ENCODE data around the gene ARHGAP15.

ARHGAP15 gene

DNA sequence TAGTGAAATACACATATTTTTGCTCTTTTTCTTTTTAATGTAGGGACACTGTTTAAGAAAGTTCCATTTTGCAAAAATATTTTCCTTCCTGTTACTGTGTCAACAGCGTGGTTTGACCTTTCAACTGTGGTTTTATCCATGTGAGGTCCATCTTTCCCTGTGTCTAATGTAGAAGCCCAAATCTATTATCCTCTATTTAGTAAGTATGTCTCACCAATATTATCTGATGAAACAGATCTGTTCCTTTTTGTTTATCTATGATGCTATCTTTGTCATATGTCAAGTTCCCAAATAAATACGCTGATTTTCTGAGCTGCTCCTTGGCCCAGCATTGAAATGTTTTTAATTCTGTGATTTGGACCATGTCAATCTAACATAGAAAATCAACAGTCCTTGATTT is 3.5 kb upstream of the ARHGAP15 start:
- no peak for TF ChIP-seq GATA1 (IDR thresholded peaks at IDR 0.05; ENCODE audit: low read depth, low read length)
- DNase-seq, result no peak

DNA sequence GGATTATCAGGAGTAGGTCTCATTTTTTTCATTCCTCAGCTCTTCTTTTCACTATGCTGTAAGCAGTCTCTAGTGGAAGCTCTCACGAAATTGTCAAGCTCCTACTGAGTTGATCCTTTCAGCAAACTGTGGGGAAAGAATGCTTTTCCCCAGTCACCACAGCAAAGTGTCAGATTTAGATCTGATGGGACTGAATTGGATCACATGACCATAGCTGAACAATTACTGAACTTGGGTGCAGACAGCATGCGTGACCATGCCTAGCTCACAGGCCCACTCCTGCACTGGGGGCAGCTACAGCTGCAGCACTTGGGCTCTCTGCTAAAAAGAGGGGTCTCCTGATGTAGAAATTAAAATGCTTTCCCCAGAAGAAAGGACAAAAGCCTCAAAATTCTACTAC is 3.1 kb downstream of the ARHGAP15 start:
- peak; percentile 27 for TF ChIP-seq POLR2A (IDR thresholded peaks at IDR 0.05; ENCODE audit: low read length)
- no peak for TF ChIP-seq GATA1 (IDR thresholded peaks at IDR 0.05; ENCODE audit: low read depth, low read length)
- peak; percentile 32 to 61 for DNase-seq

DNA sequence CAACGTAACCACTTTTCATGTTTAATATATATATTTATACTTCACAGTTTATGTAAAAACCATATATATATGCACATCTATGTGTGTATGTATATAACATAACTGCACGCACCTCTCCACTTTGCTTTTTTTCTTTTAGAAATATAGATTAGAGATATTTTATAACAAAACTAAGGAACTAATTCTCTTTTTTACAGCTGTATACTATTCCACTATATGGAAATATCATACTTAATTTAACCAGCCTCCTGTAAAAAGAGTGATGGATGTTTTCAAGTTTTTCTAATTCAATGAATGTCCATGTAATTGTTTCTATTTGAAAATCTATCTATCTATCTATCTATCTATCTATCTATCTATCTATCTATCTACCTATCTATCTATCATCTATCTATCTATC is 4.6 kb downstream of the ARHGAP15 start:
- TF ChIP-seq GATA1 (IDR thresholded peaks at IDR 0.05; ENCODE audit: low read depth, low read length) (no peak), POLR2A (IDR thresholded peaks at IDR 0.05; ENCODE audit: low read length) (no peak)
- no peak for DNase-seq

DNA sequence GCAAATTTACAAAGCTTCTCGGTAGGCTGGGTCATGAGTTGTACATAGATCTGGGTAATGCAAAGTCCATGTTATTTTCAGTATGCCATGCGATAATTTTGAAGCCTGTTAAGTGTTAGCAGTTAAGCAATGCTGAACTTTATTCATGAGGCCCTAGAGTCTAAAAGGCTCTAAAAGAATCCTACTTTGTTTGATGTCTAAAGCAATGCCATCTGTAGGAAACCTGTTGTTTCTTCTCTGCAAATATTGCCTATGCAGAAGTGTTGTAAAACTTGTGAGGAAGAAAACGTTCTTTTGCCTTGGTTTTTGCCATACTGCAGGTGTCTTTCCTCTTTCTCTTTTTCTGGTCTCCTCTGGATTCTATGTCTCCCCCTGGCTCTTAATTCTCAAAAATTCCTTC is 9.1 kb downstream of the ARHGAP15 start:
- TF ChIP-seq POLR2A (IDR thresholded peaks at IDR 0.05; ENCODE audit: low read length) (no peak), GATA1 (IDR thresholded peaks at IDR 0.05; ENCODE audit: low read depth, low read length) (no peak)

DNA sequence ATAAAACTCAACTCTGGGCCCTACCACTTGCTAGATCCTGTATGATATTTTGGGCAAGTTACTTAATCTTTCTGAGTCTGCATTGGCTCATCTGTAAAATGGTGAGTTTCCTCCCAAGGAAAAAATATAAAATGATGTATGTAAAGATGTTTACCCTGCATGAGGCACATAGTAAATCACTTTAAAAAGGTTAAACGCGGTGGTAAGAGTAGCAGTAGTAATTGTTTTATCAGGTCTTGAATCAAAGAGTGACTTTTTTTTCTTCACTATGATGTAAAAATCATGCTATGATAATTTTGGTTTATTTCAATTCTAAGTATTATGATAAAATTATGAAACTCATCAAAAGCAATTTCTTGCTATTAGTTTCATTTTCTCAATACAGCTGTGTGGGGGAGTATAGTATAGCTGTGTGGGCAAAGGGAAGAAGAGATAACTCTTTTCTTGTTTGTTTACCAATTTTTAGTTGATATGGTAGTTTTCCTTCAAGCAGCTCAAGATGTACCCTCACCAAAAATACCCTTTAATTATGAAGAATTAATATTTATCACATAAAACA is 10.7 kb downstream of the ARHGAP15 start:
- no peak for TF ChIP-seq GATA1 (IDR thresholded peaks at IDR 0.05; ENCODE audit: low read depth, low read length)
- no peak for TF ChIP-seq POLR2A (IDR thresholded peaks at IDR 0.05; ENCODE audit: low read length)
- DNase-seq, result peak; percentile 6 to 24

More for the DNA sequence above, 9.1 kb downstream of the ARHGAP15 start:
- DNase-seq, result no peak

GRCh38 chr2:143140864-143141661 is 11.8 kb downstream of the ARHGAP15 start:
- DNase-seq, result peak; percentile 16 to 22
- no peak for TF ChIP-seq POLR2A (IDR thresholded peaks at IDR 0.05; ENCODE audit: low read length)
- TF ChIP-seq GATA1 (IDR thresholded peaks at IDR 0.05; ENCODE audit: low read depth, low read length), result no peak

GRCh38 chr2:143142598-143142997 is 13.4 kb downstream of the ARHGAP15 start:
- DNase-seq, result no peak
- no peak for TF ChIP-seq POLR2A (IDR thresholded peaks at IDR 0.05; ENCODE audit: low read length)
- no peak for TF ChIP-seq GATA1 (IDR thresholded peaks at IDR 0.05; ENCODE audit: low read depth, low read length)

GRCh38 chr2:143144813-143145455 is 15.7 kb downstream of the ARHGAP15 start:
- DNase-seq, result no peak

DNA sequence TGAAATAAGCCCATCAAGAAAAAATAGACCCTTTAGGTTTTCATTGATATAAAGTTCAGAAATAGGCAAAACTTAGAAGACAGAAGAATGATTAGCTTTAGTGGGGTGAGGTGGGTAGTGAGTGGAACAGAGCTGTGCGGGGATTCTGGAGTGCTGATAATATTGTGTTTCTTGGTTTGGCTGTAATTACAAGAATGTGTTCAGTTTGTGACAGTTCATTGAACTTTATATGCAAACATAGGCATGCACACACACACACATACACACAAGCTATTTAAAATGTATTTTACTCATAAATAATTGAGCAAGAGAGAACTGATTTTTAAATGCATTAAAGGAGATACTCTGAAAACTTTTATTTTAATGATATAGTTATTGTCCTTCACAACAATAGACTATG is 17.1 kb downstream of the ARHGAP15 start:
- TF ChIP-seq GATA1 (IDR thresholded peaks at IDR 0.05; ENCODE audit: low read depth, low read length) (no peak), POLR2A (IDR thresholded peaks at IDR 0.05; ENCODE audit: low read length) (no peak)
- DNase-seq, result no peak

More at GRCh38 chr2:143144813-143145455, 15.7 kb downstream of the ARHGAP15 start:
- TF ChIP-seq GATA1 (IDR thresholded peaks at IDR 0.05; ENCODE audit: low read depth, low read length) (no peak), POLR2A (IDR thresholded peaks at IDR 0.05; ENCODE audit: low read length) (no peak)

- peak; percentile 58 to 71 for DNase-seq
- no peak for TF ChIP-seq POLR2A (IDR thresholded peaks at IDR 0.05; ENCODE audit: low read length)
Measured at GRCh38 chr2:143146815-143147530, 17.8 kb downstream of the ARHGAP15 start.

DNA sequence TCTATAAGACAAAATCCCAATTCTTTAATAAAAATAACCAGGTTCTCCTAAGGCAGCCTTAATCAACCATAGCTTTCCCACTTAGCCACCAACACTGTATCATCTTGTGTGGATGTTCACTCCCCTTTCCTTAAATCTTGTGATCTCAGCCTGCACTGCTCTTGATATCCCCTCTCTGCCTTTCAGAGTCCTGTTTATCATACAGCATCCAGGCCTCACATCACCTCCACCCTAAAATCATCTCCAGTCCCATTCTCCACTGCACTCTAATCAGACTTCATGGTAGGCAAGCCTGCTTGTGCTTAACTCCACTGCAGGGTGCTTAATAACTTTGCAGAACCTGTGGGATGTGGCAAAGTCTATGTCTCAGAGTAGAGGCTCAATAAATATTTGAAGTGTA is 18.8 kb downstream of the ARHGAP15 start:
- TF ChIP-seq POLR2A (IDR thresholded peaks at IDR 0.05; ENCODE audit: low read length) (no peak), GATA1 (IDR thresholded peaks at IDR 0.05; ENCODE audit: low read depth, low read length) (no peak)
- DNase-seq, result peak; percentile 87 to 95

DNA sequence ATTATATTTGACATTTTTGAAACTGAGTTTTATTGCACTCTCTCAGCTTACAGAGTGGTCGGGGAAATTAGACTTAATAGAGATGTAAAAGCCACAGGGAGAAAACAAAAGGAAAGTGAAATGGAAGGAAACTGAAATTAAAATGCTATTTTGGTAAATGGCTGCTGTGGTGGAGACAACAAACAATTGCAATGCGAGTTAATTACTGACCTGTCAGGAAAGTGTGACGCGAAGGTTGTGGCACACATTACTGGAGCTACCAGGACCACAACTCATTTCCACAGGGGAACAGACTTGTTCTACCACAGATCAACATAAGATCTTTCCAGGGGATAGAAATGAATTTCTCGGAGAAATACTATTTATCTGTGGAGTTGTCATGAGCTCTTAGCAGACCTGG is 19.5 kb downstream of the ARHGAP15 start:
- TF ChIP-seq GATA1 (IDR thresholded peaks at IDR 0.05; ENCODE audit: low read depth, low read length), result no peak
- no peak for TF ChIP-seq POLR2A (IDR thresholded peaks at IDR 0.05; ENCODE audit: low read length)
- DNase-seq, result no peak

DNA sequence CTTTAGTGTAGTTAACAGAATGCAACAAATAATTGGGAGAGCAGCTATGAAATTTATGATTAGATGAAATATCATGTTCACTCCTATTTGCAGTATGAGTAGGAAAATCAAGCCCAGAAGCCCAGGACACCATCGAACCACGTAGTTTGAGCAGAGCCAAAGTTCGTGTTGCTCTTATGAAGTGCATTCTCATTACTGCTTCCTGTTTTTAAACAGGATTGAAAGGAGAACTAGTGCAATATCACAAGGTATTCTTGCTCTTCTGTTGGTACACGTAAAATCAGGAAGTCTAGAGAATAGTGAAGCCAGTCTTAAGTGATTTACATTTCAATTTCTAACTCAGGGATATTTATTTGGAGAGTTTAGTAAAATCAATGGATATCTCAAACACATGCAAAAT is 21.1 kb downstream of the ARHGAP15 start:
- TF ChIP-seq POLR2A (IDR thresholded peaks at IDR 0.05; ENCODE audit: low read length) (no peak), GATA1 (IDR thresholded peaks at IDR 0.05; ENCODE audit: low read depth, low read length) (no peak)
- peak in 1 of 2 experiments; percentile 12 for DNase-seq

DNA sequence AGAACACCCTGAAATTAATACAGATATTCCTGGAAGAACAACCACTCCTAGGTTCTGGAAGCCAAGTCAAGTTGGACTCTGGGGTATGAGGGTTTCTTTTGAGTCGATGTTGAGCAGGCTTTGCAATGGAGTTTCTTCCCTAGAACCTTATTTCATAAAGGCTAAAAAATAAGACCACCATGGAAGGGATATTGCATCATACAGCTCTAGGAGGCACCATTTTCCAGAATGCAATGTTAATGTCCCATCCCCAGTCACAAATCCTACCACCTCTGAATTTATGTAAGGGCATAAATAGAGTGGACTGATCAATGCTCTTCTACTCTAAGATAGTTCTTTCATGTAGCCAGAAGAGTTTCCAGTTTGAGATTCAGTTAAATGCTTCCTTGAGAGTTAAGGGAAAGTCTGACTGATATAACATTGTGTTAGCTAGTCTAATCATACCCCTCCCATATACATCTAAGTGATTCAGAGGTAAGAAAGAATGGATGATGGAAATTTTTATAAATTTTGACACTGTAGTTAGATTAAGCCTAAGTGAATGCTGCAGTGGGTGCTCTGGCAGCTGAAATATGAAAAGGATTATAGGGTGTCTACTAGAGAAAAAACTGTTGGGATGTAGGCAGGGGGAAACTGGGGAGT is 22.0 kb downstream of the ARHGAP15 start:
- DNase-seq, result no peak
- TF ChIP-seq GATA1 (IDR thresholded peaks at IDR 0.05; ENCODE audit: low read depth, low read length) (no peak), POLR2A (IDR thresholded peaks at IDR 0.05; ENCODE audit: low read length) (no peak)

Measured in erythroblast (primary cell).